Activated naive CD4-positive, alpha-beta T cell treated with anti-CD3 and anti-CD28 coated beads for 36 hours (primary cell): ENCODE measurements around the gene RELCH. TPM values are rescaled to one million over a fixed set of nuclear protein-coding genes. Genes with fewer than 3 reads are reported as not detected.

ENCODE experiments used
- CTCF ChIA-PET: fragments of 350-600 bp; sonication (Branson Sonifier 250); formaldehyde crosslinking; loops from one replicate; lab custom pipeline; 2021; ENCODE audit warnings: antibody characterized with exemption; lab: Charles Lee
- DNase-seq: peaks from one replicate; pipeline ENCODE4 v3.0.0-alpha.2; 2020
- H3K27ac Mint-ChIP-seq: one replicate; pipeline ENCODE4 v1.8.0; 2021; ENCODE audit warnings: mild to moderate bottlenecking, mixed read lengths
- H3K27me3 Mint-ChIP-seq: one replicate; pipeline ENCODE4 v1.8.0; 2021; ENCODE audit warnings: low read depth, mixed read lengths
- H3K36me3 Mint-ChIP-seq: one replicate; pipeline ENCODE4 v1.8.0; 2021; ENCODE audit warnings: low read depth, mixed read lengths
- H3K4me1 Mint-ChIP-seq: one replicate; pipeline ENCODE4 v1.8.0; 2021; ENCODE audit warnings: low read depth, mixed read lengths
- H3K4me3 Mint-ChIP-seq: one replicate; pipeline ENCODE4 v1.8.0; 2021; ENCODE audit warnings: mild to moderate bottlenecking, moderate library complexity, mixed read lengths
- H3K9me3 Mint-ChIP-seq: one replicate; pipeline ENCODE4 v1.8.0; 2021; ENCODE audit warnings: mixed read lengths
- intact Hi-C: fragments of 100-400 bp; cut with micrococcal nuclease; formaldehyde crosslinking; loops from one replicate; pipeline ENCODE4 v1.15.1; 2023
- total RNA-seq, 2 experiments: library from RNA; stranded (reverse); gene quantifications; one replicate each; pipeline ENCODE4 v1.2.3, GENCODE V29; 2021

Gene RELCH
- total RNA-seq, 2 experiments from 2014 or later: 15.7 to 16.3 TPM

DNA sequence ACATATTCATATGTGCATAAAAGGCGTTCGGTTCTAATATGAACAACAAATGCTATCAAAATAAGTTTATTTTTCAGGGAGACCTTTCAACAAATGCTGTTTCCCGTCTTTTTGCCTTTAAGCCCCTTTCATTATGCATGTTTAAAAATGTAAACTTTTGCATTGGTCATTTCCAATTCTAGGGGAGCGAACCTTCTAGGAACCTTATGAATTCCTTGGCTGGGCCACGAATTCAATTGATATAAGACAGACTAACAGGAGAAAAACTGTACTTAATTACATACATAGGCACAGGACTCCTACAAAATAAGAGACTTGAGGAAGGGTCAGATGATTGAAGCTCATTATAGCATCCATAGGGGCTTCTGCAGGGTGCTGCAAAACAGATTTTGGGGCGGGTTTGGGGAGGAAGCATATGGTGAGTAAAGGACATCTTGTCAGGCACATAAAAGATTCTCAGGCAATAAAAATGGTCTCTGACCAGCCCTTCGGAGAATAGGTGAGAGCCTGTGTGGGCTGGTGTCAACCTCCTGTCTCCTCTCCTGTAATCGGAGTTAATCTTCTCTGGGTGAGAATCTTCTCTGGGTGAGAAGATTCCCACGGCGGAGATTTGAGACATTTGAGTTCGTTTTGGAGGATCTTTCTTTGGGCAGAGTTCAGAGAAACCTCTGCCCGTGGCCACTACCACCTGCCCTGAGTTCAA lies 139.7 kb downstream of the RELCH start:
- Mint-ChIP-seq H3K4me1 (peaks cover 21% of the 10 kb centered on the region), H3K27me3 (peaks cover 76% of the 10 kb centered on the region), H3K9me3 (no peaks in the 10 kb centered on the region), H3K4me3 (peak overlapping the region; percentile 77), H3K27ac (no peak overlapping the region), H3K36me3 (no peaks in the 10 kb centered on the region)
- no peak for DNase-seq
- CTCF ChIA-PET: interaction anchor here (1.0 to 1.7 kb wide), 2 partner anchors 76 to 100 kb away, joined by 3 to 6 read pairs; no protein-coding TSS in a partner anchor
- intact Hi-C loops: loop anchor here (2.0 to 10.0 kb wide), 3 partner anchors 70 to 628 kb away; partner anchors contain the start of gene PHLPP1

DNA sequence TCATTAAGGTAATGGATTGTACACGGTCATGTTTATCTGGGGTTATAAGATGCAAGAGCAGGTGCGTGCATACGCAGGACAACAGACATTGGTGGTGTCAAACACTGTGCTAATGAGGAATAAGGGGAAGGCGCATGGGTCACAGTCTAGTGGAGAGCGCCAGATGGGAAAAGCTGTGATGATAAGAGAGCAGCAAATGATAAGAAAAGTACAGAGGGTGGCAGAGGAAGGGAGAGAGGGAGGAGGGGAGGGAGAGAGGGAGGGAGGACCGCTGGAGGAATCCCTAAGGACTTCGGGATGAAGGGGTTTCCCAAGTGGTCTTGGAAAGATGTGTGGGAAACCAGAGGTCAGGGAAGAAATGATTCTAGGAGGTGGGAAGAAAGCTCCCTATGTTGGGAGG lies 140.9 kb downstream of the RELCH start:
- no peaks in the 10 kb centered on the region for H3K36me3 Mint-ChIP-seq
- H3K9me3 Mint-ChIP-seq: no peaks in the 10 kb centered on the region
- intact Hi-C loops: loop anchor here (2.0 to 10.0 kb wide), 3 partner anchors 69 to 627 kb away; partner anchors contain the start of gene PHLPP1
- H3K27me3 Mint-ChIP-seq: peaks cover 76% of the 10 kb centered on the region
- CTCF ChIA-PET: no interaction called here
- no peak overlapping the region for H3K4me3 Mint-ChIP-seq
- no peak for DNase-seq
- no peak overlapping the region for H3K27ac Mint-ChIP-seq
- H3K4me1 Mint-ChIP-seq: peaks cover 21% of the 10 kb centered on the region

- CTCF ChIA-PET: interaction anchor here (0.9 to 1.5 kb wide), 4 partner anchors 21 to 147 kb away, joined by 3 to 5 read pairs (median 4); no protein-coding TSS in a partner anchor
- Mint-ChIP-seq H3K4me1 (peaks cover 21% of the 10 kb centered on the region), H3K27ac (no peak overlapping the region), H3K9me3 (no peaks in the 10 kb centered on the region), H3K36me3 (no peaks in the 10 kb centered on the region), H3K4me3 (no peak overlapping the region), H3K27me3 (peaks cover 67% of the 10 kb centered on the region)
- intact Hi-C loops: loop anchor here (10.0 kb wide), 2 partner anchors 386 to 626 kb away; partner anchors contain the start of gene PHLPP1
- no peak for DNase-seq
Observed at GRCh38 chr18:62328586-62329525, 141.8 kb downstream of the RELCH start.

- Mint-ChIP-seq H3K36me3 (no peaks in the 10 kb centered on the region), H3K27ac (no peak overlapping the region), H3K27me3 (peaks cover 59% of the 10 kb centered on the region), H3K4me1 (peaks cover 19% of the 10 kb centered on the region), H3K4me3 (no peak overlapping the region), H3K9me3 (no peaks in the 10 kb centered on the region)
- intact Hi-C loops: loop anchor here (10.0 kb wide), 2 partner anchors 385 to 625 kb away; partner anchors contain the start of gene PHLPP1
- peak; percentile 52 for DNase-seq
- CTCF ChIA-PET: interaction anchor here (0.8 to 1.5 kb wide), 5 partner anchors 96 to 254 kb away, joined by 3 to 5 read pairs (median 4); no protein-coding TSS in a partner anchor
Observed at GRCh38 chr18:62329691-62330454, 142.8 kb downstream of the RELCH start.

DNA sequence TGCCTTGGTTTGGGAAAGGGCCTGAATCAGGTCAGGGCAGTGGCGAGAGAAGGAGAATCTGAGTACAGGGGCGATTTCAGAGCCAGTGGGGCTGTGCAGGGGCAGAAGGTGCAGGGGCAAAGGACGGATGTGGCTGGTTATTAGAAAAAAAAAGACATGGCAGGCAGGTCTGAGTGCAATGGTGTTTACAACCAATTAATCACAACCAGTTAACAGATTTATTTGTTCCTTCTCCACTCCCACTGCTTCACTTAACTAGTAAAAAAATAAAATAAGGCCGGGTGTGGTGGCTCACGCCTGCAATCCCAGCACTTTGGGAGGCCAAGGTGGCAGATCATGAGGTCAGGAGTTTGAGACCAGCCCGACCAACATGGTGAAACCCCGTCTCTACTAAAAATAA lies 143.6 kb downstream of the RELCH start:
- Mint-ChIP-seq H3K27me3 (peaks cover 58% of the 10 kb centered on the region), H3K27ac (no peak overlapping the region), H3K36me3 (no peaks in the 10 kb centered on the region), H3K4me3 (no peak overlapping the region), H3K4me1 (peaks cover 19% of the 10 kb centered on the region), H3K9me3 (no peaks in the 10 kb centered on the region)
- intact Hi-C loops: no loop called here
- CTCF ChIA-PET: interaction anchor here (1.1 kb wide), 1 partner anchor 253 kb away, joined by 4 read pairs; no protein-coding TSS in a partner anchor
- no peak for DNase-seq

GRCh38 chr18:62331581-62332356 lies 144.7 kb downstream of the RELCH start:
- intact Hi-C loops: no loop called here
- Mint-ChIP-seq H3K27me3 (peaks cover 47% of the 10 kb centered on the region), H3K4me3 (no peak overlapping the region), H3K4me1 (peaks cover 13% of the 10 kb centered on the region), H3K27ac (no peak overlapping the region), H3K36me3 (no peaks in the 10 kb centered on the region), H3K9me3 (no peaks in the 10 kb centered on the region)
- CTCF ChIA-PET: no interaction called here
- DNase-seq: no peak

- no peak for DNase-seq
- Mint-ChIP-seq H3K27me3 (peaks cover 41% of the 10 kb centered on the region), H3K4me1 (peaks cover 13% of the 10 kb centered on the region), H3K4me3 (no peak overlapping the region), H3K27ac (no peak overlapping the region), H3K36me3 (no peaks in the 10 kb centered on the region), H3K9me3 (no peaks in the 10 kb centered on the region)
- CTCF ChIA-PET: no interaction called here
- intact Hi-C loops: no loop called here
Observed at GRCh38 chr18:62332431-62332830, 145.4 kb downstream of the RELCH start.

DNA sequence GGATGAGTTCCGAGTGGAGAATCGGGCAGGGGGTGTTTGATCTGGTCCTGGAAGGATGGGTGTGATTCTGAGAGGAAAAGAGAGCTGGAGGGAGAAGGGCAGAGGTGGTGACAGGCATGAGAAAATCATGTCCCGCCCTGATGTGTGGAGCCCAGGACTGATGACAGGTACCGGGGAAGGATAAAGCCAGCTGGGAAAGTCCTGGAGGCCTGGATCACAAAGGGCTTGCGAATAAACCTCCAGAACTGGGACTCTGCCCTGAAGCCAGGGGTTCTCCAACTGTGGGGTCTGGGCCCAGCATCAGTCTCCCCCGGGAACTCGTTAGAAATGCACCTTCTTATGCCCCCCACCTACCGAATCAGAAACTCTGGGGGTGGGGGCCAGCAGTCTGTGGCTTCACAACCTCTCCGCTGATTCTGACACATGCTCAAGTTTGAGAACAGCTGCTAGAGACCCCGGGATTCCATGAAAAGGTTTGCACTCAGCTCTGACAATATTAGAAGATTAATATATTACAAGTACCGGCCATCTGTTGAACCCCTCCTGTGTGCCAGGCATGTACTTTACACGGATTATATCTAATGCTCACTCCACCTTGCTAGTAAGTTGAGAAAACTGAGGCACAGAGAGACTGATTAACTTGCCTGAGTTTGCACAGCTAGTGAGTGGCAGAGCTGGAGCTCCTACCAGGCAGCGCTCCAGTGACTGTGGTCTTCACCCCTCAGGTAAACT lies 146.1 kb downstream of the RELCH start:
- H3K4me1 Mint-ChIP-seq: peaks cover 13% of the 10 kb centered on the region
- H3K27ac Mint-ChIP-seq: no peak overlapping the region
- peaks cover 35% of the 10 kb centered on the region for H3K27me3 Mint-ChIP-seq
- H3K36me3 Mint-ChIP-seq: no peaks in the 10 kb centered on the region
- CTCF ChIA-PET: no interaction called here
- no peak for DNase-seq
- H3K4me3 Mint-ChIP-seq: no peak overlapping the region
- H3K9me3 Mint-ChIP-seq: no peaks in the 10 kb centered on the region
- intact Hi-C loops: no loop called here

- peaks cover 13% of the 10 kb centered on the region for H3K4me1 Mint-ChIP-seq
- no peak for DNase-seq
- no peak overlapping the region for H3K4me3 Mint-ChIP-seq
- peaks cover 28% of the 10 kb centered on the region for H3K27me3 Mint-ChIP-seq
- CTCF ChIA-PET: interaction anchor here (0.7 kb wide), 1 partner anchor 87 kb away, joined by 3 read pairs; no protein-coding TSS in a partner anchor
- no peak overlapping the region for H3K27ac Mint-ChIP-seq
- H3K36me3 Mint-ChIP-seq: no peaks in the 10 kb centered on the region
- intact Hi-C loops: no loop called here
- H3K9me3 Mint-ChIP-seq: no peaks in the 10 kb centered on the region
Observed at GRCh38 chr18:62334120-62334519, 147.1 kb downstream of the RELCH start.

DNA sequence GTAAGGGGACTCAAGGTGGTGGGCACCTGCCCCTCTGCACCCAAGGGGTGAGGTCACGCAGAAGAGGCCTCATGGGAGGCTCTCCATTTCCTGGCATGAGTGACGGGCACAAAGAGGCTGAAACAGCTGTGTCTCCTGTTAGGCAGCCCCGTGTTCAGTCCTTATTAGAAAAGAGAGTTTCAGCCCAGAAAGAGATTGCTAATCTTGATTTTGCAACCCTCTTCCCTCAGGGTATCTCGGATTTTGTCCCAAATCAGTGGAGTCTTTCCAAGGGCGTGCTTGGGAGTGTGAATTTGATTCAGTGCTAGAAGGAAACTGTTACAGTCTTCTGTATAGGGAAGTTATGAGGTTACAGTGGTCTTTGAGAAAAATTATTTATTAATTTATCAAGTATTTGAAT lies 148.4 kb downstream of the RELCH start:
- Mint-ChIP-seq H3K27ac (no peak overlapping the region), H3K9me3 (no peaks in the 10 kb centered on the region), H3K27me3 (peaks cover 15% of the 10 kb centered on the region), H3K4me3 (no peak overlapping the region), H3K4me1 (peaks cover 8% of the 10 kb centered on the region), H3K36me3 (no peaks in the 10 kb centered on the region)
- DNase-seq: no peak
- CTCF ChIA-PET: no interaction called here
- intact Hi-C loops: no loop called here

- H3K4me3 Mint-ChIP-seq: no peak overlapping the region
- H3K36me3 Mint-ChIP-seq: no peaks in the 10 kb centered on the region
- H3K27ac Mint-ChIP-seq: no peak overlapping the region
- peaks cover 7% of the 10 kb centered on the region for H3K27me3 Mint-ChIP-seq
- CTCF ChIA-PET: no interaction called here
- intact Hi-C loops: no loop called here
- H3K9me3 Mint-ChIP-seq: no peaks in the 10 kb centered on the region
- H3K4me1 Mint-ChIP-seq: peaks cover 8% of the 10 kb centered on the region
- DNase-seq: no peak
Observed at GRCh38 chr18:62336618-62337017, 149.6 kb downstream of the RELCH start.
